ENCODE measurements around the gene RAP1GDS1.

DNA sequence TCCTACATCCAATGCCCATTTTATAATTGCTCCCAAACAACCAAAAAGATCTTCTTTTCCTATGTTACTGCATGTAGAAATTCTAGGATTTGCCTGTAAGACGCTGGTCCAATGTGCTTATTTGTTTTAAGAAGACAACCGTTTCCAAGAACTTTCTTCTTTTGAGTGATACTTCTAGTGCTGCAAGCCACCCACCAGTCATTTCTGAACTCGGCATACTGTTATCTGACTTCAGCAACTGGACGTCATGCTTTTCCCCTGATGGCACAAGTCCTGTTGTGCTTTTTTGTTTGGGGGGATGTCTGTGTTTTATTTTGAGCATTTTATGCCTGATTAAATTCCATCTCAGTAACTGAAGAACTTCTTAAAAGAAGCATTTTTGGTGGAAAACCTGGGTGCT is 16.0 kb upstream of the RAP1GDS1 start:
- no peak for TF ChIP-seq MAX (IDR thresholded peaks at IDR 0.05)
- TF ChIP-seq RAD21 (IDR thresholded peaks at IDR 0.05; ENCODE audit: low read depth), result no peak
- no peak for TF ChIP-seq EP300 (IDR thresholded peaks at IDR 0.05; ENCODE audit: borderline replicate concordance)
- no peak for TF ChIP-seq YY1 (IDR thresholded peaks at IDR 0.05; ENCODE audit: low read depth)
- TF ChIP-seq CREB1 (IDR thresholded peaks at IDR 0.05; ENCODE audit: low read depth), result no peak
- no peak for TF ChIP-seq REST (IDR thresholded peaks at IDR 0.05; ENCODE audit: low read depth)
- TF ChIP-seq FOXM1 (IDR thresholded peaks at IDR 0.05; ENCODE audit: borderline replicate concordance, low read depth), result no peak
- no peak for TF ChIP-seq CEBPB (IDR thresholded peaks at IDR 0.05)
- no peak for TF ChIP-seq TAF1 (IDR thresholded peaks at IDR 0.05; ENCODE audit: low read depth)
- no peak for TF ChIP-seq NFIC (IDR thresholded peaks at IDR 0.05)
- no peak for TF ChIP-seq EGR1 (IDR thresholded peaks at IDR 0.05)
